GM21717 (cell line): ENCODE results near the gene PPIC.
"Not testable (repeated sequence)": the region's sequence is repeated elsewhere in the genome, so short reads cannot be mapped to it uniquely, and the experiment has no call there.

Experiments
- ATAC-seq: cut with Tn5 transposase; IDR thresholded peaks from one replicate; pipeline ENCODE4 v1.9.1; 2021; ENCODE audit warnings: mild to moderate bottlenecking, moderate library complexity; ENCODE audit not compliant: unreplicated experiment

The PPIC gene

DNA sequence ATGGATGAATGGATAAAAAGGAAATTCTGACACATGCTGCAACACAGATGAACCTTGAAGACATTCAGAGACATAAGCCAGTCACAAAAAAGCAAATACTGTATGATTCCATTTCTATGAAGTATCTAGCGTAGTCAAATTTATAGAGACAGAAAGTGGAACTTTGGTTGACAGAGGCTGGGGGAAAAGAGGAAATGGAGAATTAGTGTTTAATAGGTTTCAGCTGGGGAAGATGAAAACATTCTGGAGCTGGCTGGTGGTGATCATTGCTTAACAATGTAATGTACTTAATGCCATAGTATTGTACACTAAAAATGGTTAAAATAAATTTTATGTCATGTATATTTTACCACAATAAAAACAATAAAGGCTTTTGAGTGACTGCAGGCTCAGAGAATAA, 24.2 kb downstream of the PPIC start:
- no peak for ATAC-seq

DNA sequence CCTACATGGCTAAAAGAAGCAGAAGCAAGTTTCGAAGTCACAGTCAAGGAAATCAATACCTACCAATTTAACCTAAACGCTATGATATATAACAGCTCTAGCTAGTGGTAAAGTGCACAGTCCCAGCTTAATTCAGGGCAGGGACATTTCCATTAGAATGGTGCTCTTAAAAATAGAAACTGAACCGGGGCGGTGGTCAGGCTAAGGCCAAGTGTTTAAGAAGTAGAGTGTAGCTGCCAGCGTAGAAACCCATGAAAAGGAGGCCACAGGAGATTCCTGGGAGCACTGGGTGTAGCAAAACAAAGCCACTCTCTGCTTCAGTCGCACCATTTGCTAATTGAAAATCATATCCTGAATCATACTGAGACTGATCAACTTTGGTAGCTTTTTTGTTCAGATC, 28.8 kb downstream of the PPIC start:
- no peak for ATAC-seq

DNA sequence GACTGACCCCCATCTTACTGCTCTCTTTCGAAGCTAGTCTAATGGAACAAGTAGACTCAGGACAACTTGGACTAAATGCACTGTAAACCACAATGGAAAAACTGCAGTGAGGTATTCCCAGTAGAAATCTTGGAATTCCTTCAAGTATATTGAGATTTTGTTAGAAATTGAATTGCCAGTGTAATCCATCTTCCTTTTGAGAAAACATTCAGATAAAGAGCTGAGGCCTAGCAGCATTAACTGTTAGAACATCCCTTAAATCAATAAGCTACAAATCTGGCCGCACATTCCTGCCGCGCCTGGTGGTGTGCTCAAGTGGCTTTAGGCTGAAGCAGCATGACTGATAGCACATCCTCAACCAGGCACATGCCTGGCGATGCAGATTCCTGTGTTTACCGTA, 29.3 kb downstream of the PPIC start:
- no peak for ATAC-seq

GRCh38 chr5:123001808-123002207, 34.7 kb downstream of the PPIC start:
- no peak for ATAC-seq

DNA sequence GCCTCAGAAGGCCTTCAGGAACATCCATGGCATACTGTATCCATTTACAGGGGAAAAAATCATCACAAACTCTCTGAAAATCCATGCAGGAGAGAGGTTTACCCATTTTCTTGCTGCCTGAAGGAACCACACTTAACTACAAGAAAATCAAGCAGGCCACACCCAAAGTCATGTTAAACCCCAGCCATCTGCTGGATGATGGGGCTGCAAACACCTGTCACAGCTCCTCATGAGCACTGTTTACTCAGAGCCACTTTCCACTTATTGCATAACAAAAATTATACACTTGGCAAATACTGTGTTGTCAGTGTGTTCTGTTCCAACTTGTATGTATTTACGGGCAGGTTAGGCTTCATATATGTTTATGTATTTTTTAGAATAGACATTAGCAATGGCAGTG, 35.8 kb downstream of the PPIC start:
- ATAC-seq: no peak

DNA sequence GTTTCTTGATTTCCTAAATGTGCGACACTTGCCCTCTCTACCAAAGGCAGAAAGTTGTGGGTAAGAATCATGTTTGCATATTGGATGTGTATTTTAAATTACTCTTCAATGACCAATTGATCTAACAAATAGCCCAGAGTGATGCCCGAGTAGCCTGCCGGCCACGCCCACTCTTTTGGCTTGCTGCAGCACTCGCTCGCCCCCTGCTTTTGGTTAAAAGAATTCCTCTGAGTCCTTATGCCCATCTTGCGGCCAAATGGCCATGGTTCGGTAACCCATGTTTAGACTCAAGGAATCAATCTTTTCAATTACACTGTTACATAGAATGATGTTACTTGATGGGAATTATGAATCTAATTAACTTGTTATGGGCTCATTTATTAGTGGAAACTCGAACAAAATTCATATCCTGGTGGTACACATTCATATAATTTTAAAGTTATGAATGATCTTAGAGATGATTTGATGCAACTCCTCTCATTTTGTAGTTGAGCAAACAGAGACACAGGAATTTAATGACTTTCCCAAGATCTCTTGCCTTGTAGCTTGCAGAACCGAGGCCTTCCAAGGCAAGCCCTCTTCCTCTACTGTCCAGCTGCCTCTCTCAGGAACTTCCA, 36.5 kb downstream of the PPIC start:
- peak; percentile 62 for ATAC-seq

DNA sequence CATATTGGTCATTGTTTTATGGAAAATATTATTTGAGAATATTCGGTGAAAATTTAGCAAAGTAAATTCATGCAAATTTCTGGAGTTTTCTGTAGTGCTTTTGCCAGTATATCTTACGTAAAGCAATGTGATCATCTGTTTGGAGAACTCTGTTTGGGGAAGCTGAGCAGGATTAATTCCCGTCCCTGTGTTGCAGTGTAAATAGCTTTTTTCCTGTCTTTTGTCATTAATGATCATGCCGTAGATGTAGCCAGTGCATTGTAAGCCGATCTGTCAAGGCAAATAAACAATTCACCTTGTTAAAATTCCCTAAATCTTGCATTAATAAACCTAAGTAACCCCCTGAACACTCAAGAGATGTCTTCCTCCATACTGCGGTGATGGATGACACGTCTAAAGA, 39.2 kb downstream of the PPIC start:
- ATAC-seq: no peak

- no peak for ATAC-seq
Observed at GRCh38 chr5:122996091-122996490, 40.4 kb downstream of the PPIC start.

DNA sequence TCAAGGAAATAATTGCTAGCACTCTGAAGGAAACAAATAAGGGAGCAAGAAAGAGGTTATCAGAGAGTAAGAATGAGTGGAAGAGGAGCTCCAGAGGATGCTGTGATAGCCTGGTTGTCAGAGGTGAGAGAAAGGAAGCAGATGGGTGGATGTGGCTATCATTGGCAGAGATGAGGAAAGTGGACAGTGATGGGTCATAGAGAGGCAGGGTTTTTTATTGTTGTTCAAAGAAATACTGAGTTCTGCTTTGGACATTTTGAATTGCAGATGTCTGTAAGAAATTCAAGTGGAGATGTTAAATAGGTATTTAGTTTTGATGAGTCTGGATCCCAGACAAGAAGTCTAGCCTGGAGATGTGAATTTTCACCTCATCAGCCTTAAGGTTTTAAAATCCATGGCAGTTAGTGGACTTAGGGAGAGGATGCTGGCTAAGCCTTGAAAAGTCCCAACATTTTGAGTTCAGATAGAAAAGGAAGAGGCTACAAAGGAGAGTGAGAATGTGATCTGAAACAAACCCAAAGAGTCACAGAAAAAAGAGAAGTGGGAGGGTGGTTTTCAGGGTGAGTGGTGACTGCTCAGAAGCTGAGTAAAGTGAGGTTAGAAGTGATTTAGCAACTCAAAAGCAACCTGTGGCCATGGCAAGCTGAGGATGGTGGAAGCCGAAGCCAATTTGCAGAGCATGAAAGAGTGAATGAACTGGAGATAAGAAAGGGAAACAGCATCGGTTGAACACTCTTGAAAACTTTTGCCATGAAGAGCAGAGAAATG, 50.4 kb downstream of the PPIC start:
- peak; percentile 98 for ATAC-seq

DNA sequence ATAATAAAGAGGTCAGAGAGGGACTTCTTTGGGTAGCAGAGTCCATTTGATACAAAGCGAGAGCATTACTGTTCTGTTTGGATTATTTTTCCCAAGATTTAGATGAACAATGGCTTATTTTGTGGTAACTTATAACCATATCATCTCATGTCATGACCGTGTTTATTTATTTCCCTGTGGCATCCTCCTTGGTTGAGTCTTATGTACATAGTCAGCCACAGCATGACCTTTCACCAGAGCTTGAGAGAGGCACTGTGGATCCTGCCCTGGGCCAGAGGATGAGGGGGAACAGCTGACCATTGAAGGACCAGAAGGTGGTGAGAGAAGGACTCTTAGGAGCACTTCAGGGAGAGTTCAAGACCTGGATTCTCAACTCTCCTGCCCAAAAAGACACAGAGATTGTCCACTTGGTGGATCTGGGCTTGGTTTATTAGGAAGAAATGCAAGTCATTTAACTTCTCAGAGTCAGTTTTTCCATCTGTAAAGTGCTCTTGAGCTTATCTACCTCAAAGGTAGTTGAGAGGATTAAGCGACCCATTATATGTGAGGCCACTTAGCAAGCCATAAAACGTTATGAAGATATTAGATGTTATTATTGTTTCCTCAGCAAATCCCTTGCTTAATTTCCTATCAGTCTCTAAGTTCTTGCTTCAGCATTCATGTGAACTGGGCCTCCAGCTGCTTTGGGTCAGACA, 51.4 kb downstream of the PPIC start:
- no peak for ATAC-seq

- ATAC-seq: no peak
Observed at GRCh38 chr5:122984425-122984824, 52.1 kb downstream of the PPIC start.

DNA sequence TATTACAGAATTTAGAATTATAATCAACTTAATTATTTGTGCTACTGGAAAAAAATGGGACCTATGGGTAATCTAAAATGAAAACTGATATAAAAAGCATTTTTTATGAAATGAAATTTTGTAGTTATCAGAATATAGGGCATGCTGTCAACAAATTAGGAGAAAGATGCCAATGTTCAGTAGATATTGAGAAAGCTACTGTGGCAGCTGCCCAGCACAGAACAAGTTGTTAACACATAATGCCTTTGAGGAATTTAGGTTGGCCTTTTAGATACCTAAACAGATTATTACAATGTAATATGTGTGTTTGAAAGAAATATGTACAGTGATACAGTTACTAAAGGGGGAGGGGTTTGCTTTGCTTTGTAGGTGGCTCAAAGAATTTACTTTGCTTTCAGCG, 54.1 kb downstream of the PPIC start:
- no peak for ATAC-seq

DNA sequence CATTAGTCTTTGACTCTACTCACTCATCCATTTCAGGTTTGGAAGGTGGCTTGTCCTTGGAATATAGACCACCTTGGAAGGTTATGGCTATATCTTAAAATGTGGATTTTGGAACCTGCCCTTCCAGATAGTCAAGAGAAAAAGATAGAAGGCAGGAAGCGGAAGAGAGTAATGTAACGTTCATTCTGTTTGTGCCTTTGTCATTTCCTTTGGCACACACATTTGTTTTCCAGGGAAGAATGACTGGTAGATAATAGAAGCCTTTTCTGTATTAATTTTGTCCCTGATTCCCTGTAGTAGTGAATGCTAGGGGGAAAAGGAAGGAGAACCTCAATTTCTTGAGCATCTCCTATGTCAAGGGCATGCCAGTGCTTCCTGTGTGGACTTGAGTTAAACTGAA, 54.7 kb downstream of the PPIC start:
- ATAC-seq: no peak

- ATAC-seq: no peak
Observed at GRCh38 chr5:122978644-122979297, 57.8 kb downstream of the PPIC start.

DNA sequence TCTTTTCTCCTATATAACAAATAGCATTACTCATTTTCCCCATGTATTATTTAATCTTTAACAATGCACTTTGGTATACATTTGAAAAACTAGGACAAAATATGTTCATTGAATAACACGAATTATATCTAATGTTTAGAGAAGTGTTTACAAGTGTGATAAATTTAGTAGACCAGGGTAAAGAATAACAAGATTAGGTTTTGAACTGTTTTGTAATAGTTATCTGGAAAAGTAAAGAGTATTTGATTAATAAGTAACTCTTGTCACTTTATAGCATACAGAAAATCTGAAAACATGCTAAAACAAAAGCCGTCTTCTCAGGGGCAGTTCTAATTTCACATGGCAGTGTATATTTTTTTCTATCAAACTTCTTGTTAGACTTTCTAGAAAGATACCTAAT, 58.5 kb downstream of the PPIC start:
- ATAC-seq: no peak

- no peak for ATAC-seq
Observed at GRCh38 chr5:122977319-122977718, 59.2 kb downstream of the PPIC start.

DNA sequence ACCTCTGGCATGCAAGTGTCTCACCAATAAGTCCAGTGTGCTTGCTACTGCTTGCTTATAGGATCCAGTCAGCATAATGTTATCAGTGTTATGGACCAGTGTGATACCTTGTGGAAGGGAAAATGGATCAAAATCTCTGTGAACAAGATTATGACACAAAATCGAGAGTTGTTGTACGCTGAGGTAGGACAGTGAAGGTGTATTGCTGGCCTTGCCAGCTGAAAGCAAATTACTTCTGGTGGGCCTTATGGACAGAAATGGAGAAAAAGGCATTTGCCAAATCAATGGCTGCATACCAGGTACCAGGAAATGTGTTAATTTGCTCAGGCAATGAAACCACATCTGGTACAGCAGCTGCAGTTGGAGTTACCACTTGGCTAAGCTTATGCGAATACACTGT, 62.3 kb downstream of the PPIC start:
- ATAC-seq: not testable (repeated sequence)

GRCh38 chr5:122973759-122974158, 62.8 kb downstream of the PPIC start:
- not testable (repeated sequence) for ATAC-seq
